HG03097 (cell line): ENCODE data around the gene DTX4.

ENCODE experiments used
- ATAC-seq: cut with Tn5 transposase; IDR thresholded peaks from one replicate; pipeline ENCODE4 v1.9.1; 2021; ENCODE audit not compliant: unreplicated experiment, low FRiP score

The DTX4 gene

DNA sequence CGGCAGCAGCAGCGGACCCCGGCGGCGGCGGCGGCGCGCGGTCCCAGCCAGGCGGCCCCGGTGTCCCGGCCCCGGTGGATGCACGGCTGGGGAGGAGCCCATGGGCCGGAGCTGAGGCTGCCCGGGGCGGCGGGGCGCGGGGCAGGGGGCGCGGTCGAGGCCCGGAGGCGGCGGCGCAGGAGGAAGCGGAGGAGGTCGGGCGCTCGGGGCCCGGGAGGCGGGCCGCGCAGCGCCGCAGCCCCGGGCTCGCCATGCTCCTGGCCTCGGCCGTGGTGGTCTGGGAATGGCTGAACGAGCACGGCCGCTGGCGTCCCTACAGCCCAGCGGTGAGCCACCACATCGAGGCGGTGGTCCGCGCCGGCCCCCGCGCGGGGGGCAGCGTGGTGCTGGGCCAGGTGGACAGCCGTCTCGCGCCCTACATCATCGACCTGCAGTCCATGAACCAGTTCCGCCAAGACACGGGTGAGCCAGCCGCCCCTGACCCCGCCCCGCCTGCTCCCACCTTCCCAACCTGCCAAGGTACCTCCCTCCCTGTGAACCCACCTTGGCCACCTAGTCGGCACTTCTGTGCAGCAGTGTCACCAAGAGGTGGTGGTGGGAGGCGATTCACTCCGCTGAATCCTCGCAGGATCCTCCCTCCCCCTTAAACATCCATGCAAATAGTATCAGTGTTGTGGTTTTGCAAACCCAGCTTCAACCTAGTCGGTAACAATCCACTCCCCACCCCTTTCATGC lies 580 bp downstream of the DTX4 start:
- no peak for ATAC-seq

DNA sequence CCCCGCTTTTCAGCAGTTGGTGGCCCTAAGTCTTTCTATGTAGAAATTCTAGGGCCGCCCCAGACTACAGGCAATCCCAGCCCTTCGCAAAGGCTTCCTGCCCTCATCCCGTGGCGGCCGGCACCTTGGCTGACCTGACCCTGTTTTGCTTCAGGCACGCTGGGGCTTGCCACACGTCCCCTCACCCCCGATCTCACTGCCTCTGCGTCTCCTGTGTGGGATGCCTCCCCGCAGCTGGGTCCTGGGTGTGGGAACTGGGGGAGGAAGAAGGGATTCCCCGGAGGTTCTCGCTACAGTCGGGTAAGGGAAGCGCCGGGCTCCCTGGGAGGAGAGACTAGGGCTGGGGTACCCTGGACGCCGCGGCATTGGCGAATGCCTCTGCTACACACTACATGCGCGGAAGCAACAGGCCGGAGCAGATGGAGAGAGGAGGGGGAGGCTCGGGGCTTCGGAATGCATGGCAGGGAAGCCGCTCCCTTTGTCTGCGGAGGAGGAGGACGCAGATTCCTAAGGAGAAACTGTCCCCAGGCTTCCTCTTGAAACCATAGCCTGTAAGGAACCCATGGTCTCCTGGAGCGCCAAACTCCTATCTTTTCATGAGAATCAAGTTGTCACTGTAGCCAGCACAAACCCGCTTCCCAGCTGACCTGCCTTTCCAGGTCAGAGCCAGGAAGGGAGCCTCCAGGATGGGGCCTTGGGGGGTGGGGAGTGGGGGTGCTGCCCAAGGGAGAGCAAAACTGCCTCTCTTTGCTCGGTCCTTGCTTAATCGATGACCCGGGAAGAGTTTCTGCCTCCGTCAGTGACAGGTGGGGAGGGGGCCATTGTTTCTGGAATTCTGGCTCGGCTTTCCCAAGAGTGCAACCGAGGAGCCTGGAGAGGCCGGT lies 1.4 kb downstream of the DTX4 start:
- ATAC-seq, result no peak

- no peak for ATAC-seq
Observed at GRCh38 chr11:59173964-59174663, 2.2 kb downstream of the DTX4 start.

GRCh38 chr11:59174664-59175033 lies 2.7 kb downstream of the DTX4 start:
- ATAC-seq, result no peak

GRCh38 chr11:59175091-59175501 lies 3.2 kb downstream of the DTX4 start:
- ATAC-seq, result no peak

GRCh38 chr11:59176330-59176729 lies 4.4 kb downstream of the DTX4 start:
- ATAC-seq, result no peak

GRCh38 chr11:59178402-59178801 lies 6.5 kb downstream of the DTX4 start:
- no peak for ATAC-seq

- no peak for ATAC-seq
Observed at GRCh38 chr11:59179121-59179520, 7.2 kb downstream of the DTX4 start.

GRCh38 chr11:59180168-59180776 lies 8.3 kb downstream of the DTX4 start:
- ATAC-seq, result no peak

DNA sequence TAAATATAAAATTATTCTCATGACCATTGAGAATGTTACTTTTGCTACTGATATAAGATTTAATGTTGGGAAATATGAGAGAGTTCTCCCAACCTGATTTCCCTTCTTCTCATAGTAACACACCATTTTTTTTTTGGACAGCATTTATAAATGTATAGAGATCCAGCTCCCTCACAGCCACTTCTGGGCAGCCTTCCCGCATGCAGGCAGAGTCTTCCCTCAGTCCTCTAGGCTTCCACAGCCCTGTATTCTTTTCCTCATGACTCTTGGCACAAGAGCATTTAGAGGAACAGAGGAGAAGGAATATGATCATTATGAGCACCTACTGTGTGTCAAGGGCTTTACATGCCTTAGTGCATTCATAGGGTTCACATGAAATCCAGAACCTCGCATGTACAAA lies 9.0 kb downstream of the DTX4 start:
- ATAC-seq, result no peak

GRCh38 chr11:59181746-59182456 lies 10.0 kb downstream of the DTX4 start:
- ATAC-seq, result no peak

DNA sequence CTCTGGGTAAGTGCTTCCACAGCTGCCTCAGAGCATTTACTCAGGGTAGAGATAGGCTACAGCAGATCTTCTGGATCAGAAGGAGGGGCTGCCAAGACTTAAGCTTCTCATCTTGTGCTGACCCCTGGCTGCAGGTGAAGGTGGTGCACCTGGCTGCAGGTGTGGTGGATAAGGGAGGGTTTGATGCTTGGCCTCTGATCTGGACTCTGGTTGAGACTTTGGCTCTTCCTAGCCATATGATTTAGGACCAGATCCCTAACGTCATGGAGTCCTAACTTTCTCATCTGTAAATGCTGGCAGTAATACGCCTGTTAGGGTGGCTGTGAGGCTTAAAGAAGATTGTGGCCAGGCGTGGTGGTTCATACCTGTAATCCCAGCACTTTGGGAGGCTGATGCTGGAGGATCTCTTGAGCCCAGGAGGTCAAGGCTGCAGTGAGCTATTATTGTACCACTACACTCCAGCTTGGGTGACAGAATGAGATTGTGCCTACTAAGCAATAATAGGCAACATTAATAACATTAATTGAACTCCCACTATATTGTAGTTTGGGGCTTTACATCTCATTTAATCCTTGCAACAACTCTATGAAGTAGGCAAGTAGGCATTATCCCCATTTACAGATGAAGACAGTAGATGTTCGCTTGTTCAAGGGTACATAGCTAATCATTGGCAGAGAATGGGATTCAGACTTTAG lies 10.7 kb downstream of the DTX4 start:
- no peak for ATAC-seq

GRCh38 chr11:59183771-59184170 lies 11.8 kb downstream of the DTX4 start:
- ATAC-seq, result no peak

- ATAC-seq, result no peak
Observed at GRCh38 chr11:59184691-59185339, 12.9 kb downstream of the DTX4 start.

DNA sequence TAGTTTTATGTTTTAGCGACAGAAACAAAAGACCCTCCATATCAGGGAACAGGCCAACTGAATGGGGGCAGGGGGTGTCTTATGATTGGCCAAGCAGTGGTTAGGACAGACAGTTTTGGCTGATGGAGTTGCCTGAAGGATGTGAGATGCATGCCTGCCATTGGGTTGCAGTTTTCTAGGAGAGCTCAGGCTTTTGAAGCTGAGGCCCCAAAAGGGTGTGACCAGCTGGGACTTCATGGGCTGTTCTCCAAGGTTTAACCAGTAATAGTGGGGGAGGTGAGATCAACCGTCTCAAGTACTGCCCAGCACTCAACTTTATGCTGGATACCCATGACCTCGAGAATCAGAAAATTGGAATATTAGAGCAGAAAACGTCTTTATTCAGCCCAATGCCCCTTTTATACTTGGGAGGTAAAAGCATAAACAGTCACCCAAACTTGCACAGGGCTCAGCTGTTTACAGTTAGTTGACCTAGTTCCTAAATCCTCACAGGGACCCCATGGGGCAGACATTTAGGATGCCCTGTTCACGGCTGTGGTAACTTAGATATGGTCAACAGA lies 13.5 kb downstream of the DTX4 start:
- ATAC-seq, result no peak

DNA sequence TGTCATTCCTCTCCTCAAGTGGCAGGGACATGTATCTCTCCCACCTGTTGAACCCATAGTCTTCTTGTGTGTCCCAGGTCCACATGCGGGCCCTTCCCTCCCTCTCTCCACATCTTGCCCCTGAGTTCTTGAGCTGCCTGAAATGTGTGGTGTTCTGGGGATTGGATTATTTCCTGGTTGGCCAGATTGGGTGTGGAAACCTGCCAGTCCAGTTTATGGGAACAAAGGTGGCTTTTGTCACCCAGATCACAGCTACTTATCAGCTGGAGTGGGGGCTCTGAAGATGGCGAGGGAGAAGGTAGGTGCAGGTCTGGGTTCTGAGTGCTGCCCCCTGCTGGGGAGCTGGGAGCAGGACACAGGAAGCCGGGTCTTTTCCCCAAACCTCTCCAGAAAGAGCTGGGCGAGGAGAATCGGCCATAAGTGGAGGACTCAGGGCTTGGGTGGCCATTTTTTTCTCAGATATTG lies 14.2 kb downstream of the DTX4 start:
- no peak for ATAC-seq

DNA sequence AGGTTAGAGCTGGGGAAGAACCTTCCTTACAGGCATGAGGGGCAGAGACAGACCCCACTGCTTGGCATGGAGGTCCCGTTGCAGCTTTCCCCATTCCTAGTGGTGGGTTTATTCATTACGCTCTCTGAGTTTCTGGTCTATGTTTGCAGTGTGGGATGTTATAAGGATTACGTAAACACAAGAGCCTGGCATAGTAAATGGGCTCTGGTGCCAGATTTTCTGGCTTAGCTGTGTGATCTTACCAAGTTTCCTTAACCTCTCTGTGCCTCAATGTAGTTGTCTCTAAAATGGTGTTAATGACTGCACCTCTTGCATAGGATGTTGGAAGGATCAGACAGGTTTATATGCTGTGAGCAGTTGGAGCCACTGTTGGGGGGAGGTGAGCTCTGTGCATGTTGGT lies 15.1 kb downstream of the DTX4 start:
- no peak for ATAC-seq

GRCh38 chr11:59187587-59187986 lies 15.7 kb downstream of the DTX4 start:
- no peak for ATAC-seq

DNA sequence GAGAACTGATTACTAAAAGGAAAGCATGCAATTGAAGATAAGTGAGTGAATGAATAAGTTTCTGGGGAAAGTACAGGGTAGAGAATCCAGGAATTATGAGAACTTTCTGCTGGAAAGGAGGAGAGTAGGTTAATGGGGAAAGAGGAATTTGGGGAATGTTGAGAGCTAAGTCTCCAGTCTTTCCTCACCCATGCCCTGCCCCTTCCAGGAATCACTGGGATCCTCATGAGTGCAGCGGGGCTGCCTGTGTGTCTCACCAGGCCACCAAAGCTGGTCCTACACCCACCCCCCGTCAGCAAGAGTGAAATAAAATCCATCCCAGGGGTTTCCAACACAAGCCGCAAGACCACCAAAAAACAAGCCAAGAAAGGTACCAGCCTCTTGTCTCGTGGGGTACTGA lies 17.0 kb downstream of the DTX4 start:
- ATAC-seq, result no peak
